ENCODE data around the gene TRMT112.

TRMT112 gene

GRCh38 chr11:64349404-64349803 is 32.0 kb upstream of the TRMT112 start:
- no peak for DNase-seq

- DNase-seq = no peak
These were observed 31.6 kb upstream of the TRMT112 start for GRCh38 chr11:64349025-64349387.

GRCh38 chr11:64348383-64349024 is 31.1 kb upstream of the TRMT112 start:
- DNase-seq = no peak

- no peak for DNase-seq
These were observed 30.0 kb upstream of the TRMT112 start for GRCh38 chr11:64347193-64347867.

GRCh38 chr11:64344787-64345186 is 27.4 kb upstream of the TRMT112 start:
- DNase-seq = no peak

GRCh38 chr11:64343767-64344559 is 26.6 kb upstream of the TRMT112 start:
- no peak for DNase-seq

GRCh38 chr11:64342869-64343745 is 25.7 kb upstream of the TRMT112 start:
- DNase-seq = no peak

- peak; percentile 93 for DNase-seq
These were observed 24.8 kb upstream of the TRMT112 start for GRCh38 chr11:64341851-64342791.

- DNase-seq = no peak
These were observed 24.1 kb upstream of the TRMT112 start for GRCh38 chr11:64341429-64341828.

GRCh38 chr11:64340671-64341335 is 23.4 kb upstream of the TRMT112 start:
- DNase-seq = peak; percentile 79

- DNase-seq = peak; percentile 92
These were observed 22.5 kb upstream of the TRMT112 start, which contains the start of gene CCDC88B for GRCh38 chr11:64339754-64340408. Gene CCDC88B (plus strand): TSS chr11:64340204. CDS start chr11:64340267, 63 bp downstream.

- no peak for DNase-seq
These were observed 21.9 kb upstream of the TRMT112 start for GRCh38 chr11:64339286-64339685.

GRCh38 chr11:64338716-64339115 is 21.4 kb upstream of the TRMT112 start:
- DNase-seq = no peak

- no peak for DNase-seq
These were observed 20.3 kb upstream of the TRMT112 start for GRCh38 chr11:64337538-64338249.

- DNase-seq = no peak
These were observed 17.7 kb upstream of the TRMT112 start for GRCh38 chr11:64334764-64335735.

GRCh38 chr11:64333556-64333955 is 16.2 kb upstream of the TRMT112 start:
- DNase-seq = no peak

- DNase-seq = peak; percentile 76
These were observed 14.4 kb upstream of the TRMT112 start for GRCh38 chr11:64331569-64332371.

- DNase-seq = no peak
These were observed 13.5 kb upstream of the TRMT112 start for GRCh38 chr11:64330888-64331287.

Data from CD4-positive, alpha-beta T cell treated with Interleukin-10 for 1 hour (primary cell).